GM21526 (cell line): ENCODE results near the gene ANTXRL.
"Not testable (repeated sequence)": the region's sequence is repeated elsewhere in the genome, so short reads cannot be mapped to it uniquely, and the experiment has no call there.

Source experiments
- ATAC-seq: cut with Tn5 transposase; IDR thresholded peaks from one replicate; pipeline ENCODE4 v1.9.1; 2021; ENCODE audit warnings: moderate library complexity; ENCODE audit not compliant: unreplicated experiment, low FRiP score

The ANTXRL gene

DNA sequence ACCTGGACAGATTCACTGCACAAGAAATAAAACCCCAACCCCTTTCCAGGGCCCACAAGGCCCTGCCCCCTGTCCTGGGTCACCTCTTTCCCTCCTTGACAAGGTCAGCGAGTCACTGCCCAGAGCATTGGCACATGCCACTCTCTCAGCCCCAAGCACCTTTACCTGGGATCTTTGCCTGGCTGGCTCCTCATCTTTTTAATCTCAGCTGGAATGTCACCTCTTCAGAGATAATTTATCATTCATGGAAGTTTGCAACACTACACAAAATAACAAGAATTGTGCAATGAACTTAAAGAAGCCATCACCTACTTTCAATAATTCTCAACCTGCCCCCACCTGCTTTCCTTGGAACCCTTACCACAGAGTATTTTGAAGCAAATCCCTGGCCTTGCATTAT is 19.2 kb downstream of the ANTXRL start:
- no peak for ATAC-seq

DNA sequence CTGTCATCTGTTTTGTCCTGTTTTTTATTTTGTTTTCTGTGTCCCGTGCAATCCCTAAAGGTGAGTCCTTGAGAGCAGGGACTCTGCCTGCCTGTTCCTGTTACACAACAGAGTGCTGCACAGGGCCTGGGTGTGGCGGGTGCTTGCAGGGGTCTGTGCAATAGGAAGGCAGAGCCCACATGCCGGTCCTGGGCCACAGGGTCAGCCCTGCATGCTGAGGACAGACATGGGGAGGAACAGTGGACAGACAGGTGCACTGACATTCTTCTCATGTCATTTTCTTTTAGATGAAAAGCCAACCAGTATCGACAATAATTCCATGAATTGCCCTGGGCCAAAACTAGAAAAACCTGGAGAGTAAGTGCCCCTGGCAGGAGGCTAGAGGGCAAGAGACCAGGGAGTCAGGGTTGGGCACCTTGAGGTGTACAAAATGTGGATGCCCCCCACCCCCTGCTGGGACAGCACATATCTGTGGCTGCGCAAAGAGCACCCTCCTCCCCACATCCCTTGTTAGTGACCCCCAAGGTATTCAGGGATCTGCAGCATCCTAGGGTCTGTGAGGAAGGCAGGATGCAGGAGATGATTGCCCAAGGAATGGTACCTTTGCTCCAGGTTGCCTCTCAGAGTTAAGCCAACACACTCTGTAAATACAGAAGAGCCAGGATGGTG is 19.9 kb downstream of the ANTXRL start:
- no peak for ATAC-seq

DNA sequence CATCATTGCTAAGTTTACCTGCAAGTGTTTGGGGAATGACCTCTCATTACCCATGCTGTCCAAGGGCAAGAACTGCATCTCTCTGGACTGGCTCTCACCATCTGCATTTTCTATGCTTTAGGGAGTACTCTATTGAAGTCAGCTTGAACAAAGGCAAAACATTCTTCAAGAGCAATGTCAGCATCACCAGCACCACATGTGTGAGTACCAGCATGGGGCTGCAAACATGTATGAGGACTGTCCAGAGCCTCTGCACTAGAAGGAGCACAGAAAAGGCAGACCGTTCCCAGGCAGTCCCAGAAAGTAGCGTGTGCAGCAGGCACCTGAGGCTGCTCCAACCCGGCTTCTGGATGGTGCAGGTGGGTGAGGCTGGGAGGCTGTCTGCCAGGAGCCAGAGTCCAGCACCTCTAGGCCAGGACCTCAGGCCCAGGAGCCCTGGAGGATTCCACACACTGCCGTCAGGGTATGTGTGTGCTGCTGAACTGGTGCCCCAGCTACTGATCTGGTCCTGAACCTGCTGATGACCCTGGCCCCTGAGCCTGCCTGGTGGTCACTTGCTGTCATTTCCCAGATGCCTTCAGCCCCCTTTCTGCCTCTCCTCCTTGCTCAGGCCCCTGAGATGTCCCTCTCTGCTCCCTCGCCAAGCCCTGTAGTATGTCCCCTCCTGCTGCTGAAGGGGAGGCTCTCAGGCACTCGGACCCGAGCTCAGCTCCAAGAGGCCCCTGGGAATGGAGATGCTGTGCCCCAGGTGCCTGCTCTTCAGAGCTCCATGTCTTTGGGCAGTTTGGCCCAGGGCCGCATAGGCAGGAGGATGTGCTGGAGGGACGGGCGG is 20.7 kb downstream of the ANTXRL start:
- ATAC-seq = no peak

DNA sequence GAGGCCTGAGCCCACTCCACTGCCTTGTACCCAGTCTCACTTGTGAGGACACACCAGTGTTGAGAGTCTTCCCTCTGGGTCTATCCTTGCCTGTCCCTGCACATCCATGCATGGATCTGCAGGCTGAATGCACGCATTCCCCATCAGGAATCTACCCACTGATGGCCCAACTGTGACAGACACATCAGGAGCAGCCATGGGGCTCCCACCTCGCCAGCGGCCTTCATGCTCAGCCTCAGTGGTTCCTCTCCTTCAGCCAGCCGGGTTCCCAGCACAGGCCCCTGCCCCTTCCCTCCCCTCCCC is 21.3 kb downstream of the ANTXRL start:
- ATAC-seq = no peak

DNA sequence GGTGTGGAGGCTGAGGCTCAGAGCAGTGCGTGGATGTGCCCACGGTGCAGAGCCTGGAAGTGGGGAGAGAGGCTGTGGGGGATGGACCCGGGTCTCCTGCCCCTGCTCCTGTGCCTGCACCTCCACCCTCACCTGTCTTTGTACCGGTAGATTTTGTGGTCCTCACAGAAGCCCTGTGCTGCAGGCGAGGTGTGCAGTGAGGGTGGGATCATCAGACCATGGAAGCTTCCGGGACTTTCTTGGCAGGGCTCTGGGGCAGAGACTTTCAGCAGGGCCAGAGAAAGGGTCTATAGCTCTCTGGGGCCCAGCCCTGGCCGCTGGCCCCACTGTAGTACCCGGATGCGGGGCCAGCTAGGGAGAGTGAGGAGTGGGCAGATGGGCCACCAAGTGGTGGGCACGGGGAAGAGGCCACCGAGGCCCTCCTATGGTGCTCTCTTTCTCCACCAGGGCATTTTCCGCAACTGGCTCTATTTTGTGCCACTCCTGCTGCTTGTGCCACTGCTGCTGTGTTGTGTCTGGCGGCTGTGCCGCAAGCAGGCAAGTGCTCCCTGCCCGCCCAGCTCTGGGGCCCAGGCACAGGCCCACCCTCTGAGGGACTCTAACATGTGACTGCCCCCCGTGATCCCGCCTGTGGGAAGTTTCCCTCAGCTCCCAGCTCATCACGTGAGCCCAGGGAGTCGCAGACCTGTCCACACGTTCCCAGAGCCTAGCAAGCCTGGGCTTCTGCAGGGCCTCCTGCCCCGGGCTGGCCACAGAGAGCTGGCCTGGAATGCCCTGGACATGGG is 22.1 kb downstream of the ANTXRL start:
- ATAC-seq = no peak

DNA sequence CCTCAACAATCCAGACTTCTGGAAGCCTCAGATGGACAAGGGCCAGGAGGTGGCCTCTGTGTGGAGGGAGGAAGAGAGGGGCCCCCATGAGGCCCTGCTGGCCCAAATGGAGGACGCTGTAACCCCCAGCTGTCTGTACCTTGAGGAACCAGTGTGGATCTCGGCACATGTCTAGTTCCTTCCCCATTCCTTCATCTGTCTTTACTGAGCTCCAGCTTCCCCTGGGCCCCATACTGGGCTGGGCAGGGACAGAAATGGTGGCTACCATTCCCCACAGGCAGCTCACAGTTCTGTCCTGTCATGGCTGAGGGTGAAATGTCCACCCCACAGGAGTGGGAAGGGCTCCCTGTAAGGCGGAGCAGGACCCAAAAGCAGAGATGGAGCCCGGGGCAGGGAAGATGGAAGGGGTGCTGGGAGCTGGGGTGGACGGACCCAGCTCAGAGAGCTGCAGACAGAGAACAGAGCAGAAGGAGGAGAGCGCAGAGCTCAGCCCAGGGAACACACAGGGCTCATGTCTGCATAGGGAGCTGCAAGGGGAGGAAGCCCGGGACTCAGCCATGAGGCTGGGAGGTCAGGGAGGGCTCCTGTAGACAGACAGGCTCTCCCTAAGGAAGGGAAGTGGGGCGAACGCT is 22.8 kb downstream of the ANTXRL start:
- no peak for ATAC-seq

DNA sequence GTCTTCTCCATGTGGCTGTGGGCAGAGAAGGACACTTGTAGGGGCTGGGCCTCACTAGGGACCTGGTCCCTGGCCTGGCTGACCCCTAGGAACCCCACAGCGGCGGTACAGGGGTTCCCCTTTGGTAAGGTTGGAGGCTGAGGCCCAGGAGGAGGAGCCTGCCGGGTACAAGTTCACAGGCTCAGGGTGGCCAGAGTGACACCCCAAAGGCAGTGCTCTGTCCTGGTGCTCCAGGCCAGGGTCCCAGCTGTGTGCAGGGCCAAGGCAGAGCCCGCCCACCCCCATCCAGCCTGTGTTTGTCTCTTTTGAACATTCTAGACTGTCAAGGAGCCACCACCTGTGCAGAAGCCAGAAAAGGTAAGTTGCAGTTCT is 23.3 kb downstream of the ANTXRL start:
- no peak for ATAC-seq

DNA sequence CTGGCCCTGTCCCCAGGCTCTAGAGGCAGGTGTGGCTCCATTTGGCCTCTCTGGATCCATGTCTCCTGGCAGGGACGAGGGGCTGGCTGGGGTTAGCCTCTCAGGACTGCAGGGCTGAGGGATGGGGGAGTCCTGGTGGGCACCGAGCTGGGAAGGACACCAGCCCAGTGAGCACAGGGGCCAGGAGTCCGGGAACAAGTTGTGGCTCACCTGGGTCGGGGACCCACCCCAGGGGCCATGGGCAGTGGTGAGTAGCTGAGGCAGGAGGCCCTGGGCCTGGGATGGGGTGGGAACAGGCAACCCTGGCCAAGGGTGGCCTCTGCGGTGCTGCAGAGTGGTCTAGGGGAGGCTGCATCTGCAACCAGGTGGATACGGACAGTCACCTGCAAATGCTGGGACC is 24.1 kb downstream of the ANTXRL start:
- no peak for ATAC-seq

DNA sequence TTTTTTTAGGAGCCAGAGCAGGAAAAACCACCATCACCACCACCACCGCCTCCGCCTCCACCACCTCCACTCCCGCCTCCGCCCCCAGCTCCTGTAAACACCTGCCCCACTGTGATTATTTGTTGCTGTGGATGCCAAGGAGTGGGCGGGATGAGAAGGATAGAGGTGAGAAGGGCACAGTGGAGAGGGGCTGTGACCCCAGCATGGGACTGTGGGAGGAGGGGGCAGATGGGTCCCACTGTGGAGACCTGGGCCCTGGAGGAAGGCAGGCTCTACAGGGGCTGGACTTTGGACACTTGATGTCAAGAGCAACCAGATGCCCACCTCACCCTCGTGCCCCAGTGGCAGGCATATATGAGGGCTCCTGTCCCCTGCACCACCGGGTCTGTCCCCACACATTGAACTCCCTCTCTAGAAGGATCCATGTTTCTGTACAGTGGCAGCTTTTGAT is 24.7 kb downstream of the ANTXRL start:
- no peak for ATAC-seq

DNA sequence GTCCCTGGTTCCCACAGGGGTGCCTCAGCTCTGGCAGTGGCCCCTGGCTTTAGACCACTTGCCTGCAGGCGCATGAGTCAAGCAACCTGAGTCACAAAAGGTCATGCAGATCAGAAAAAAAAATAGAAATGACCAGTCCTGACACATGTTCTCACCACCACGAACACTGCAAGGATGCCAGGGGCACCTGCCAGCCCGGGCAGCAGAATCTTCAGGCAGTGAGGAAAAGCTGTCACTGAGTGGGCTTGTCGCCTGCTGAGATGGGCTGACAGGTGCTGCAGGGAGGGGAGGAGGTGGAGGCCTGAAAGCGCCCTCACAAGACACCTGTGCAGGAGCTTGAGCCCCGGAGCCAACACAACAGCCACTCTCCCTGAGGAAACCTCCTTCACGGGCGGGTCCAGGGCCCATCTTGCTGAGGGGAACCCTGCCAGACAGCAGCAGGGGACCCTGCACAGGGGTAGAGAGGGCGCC is 25.2 kb downstream of the ANTXRL start:
- ATAC-seq = not testable (repeated sequence)

DNA sequence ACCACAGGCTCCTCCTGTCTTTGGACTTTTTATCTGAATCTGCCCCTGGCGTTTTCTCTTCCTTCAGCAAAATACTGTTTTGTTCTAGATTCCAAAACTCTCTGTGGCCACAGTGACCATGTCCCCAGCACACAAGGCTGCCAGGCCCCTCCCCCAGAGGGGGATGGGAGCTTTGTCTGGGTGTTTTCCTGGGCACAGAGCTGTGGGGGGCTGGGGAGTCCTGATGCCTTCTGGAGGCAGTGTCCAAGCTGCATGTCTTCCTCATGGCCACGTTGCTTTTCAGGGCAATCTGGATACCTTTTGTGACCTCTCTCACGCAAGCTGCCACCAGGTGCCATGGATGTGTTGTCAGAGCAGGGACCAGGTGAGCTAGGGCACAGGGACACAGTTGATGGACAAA is 26.2 kb downstream of the ANTXRL start:
- ATAC-seq = no peak

DNA sequence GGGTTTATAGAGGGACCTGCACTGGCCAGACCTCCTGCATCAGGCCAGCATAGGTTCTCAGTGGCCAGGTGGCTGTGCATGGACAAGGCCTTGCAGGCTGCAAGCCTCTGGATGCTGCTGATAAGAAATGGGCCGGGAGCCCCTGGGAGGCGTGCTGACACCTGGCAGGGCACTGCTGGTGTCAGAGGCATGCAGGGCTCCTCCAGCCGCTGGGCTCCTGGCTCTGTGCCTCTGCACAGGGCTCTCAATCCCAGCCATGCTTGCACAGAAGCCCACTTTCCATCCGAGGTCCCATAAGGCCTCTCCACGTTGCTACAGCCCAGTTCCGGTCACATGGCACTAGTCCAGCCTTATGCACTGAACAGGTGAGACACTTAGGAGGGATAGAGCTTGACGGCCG is 27.3 kb downstream of the ANTXRL start:
- ATAC-seq = no peak

DNA sequence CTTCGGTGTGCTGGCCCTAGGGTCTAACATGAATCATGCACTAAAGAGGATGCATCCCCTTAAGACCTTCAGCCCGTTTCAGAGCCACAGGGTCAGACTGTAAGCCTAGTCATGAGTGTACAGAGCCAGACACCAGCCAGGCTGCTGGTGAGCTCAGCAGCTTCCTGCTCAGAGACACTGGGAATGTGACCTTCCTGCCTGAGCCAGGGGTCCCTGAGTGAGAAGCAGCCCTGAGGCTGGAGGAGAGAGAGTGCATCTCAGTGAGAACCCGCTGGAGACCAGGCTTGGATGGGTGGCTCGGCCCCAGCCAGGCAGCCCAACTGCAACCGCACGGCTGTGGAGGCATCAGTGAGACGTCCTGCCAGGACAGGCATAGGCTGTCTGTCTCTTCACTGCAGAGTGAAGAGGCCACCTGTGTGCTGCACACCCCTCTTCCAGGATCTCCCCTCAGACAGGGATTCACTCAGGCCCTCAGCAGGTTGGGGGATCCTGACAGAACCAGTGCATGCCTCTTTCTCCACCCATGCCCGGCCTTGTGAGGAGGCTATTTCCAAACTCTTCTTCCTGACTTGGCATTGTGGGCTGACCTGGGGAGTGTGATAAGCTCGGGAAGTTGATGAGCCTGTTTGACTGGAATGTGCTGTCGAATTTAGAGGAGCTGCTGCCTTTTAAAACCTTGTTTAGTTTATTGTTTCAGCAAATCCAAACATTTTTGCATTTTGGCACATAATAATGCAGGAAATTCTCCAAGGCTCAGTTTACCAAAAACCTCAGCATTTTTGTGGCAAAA is 28.5 kb downstream of the ANTXRL start:
- not testable (repeated sequence) for ATAC-seq

DNA sequence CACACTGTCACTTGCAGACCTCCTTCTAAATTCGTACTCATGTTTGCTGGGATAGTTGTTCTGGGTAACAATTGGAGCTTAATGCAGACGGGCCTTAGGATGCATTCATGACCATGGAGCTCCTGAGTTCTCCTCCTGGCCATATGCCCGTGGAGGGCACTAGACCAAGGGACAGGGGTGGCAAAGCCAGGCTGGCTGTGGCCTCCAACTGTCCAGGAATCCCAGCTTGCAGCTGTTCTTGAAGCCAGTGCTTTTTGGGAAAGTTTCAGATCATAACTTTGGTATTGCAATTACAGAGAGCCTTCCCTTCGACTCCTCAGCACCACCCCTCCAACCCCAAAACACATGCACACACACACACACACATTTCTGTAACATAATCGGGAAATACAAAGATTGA is 30.6 kb downstream of the ANTXRL start:
- no peak for ATAC-seq

DNA sequence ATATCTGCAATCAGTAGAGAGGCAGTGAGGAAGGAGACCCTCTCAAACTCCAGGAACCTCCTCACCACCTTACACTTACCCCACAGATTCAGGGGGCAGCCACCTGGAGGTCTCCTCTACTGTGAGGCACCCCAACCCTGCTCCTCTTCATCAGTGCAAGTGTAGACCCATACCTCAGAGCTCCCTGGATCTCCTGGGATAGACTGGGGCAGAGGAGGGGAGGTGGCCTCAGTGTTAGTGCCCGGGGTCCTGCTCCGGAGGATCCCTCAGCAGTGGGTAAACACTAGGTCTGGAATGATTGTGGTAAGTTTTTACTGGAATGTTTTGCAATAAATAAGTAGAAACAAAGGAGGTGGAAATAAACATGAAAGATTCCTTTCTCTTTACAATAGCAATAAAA is 31.1 kb downstream of the ANTXRL start:
- ATAC-seq = no peak

DNA sequence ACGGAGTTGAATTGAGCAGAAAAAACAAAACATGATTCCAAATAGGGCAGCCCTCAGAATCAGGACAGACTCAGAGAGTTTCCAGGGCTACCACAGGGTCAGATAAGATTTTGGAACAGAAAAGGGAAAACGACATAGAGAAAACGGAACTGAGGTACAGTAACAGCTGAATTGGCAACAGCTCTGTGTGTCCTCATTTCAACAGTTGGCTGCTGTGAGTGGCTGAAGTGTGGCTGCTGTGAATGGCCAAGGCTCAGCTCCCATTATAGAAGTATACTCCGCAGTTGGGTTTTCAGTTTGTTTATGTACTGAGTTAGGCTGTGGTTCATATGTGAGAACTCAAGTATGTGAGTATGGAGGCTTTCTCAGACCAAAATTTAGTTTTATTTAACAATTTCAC is 32.0 kb downstream of the ANTXRL start:
- no peak for ATAC-seq

DNA sequence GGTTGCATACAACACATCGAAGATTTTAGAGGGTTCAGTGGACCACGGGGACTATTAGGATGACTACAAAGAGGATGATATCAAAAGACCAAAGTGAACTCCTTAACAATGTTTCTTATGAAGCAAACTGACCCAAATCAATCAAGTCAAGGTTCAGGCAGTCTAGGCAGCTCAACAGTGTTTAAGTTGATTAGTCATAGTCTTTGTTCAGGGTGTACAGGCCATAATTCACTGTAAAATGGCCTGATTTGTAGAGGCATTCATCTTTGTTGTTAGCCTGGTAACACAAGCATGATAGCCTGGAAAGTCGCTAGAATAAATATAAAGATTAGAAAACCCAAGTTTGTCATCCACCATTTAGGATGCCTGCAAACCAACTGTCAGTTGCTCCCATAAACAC is 32.6 kb downstream of the ANTXRL start:
- ATAC-seq = no peak

DNA sequence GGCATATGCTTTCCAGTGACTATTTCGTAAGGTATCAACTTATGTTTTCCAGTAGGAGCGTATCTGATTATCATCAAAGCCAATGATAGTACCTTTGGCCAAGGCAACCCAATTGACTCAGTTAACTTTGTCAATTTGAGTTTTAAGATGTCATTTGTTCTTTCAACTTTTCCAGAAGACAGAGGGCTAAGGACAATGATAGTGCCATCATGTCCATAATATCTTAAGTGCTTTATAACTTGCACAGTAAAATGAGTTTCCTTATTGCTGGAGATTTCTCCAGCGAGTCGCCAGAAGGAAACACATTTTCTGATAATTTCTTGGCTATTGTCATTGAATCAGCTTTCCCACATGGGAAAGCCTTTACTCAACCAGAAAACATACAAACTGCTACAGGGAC is 35.0 kb downstream of the ANTXRL start:
- no peak for ATAC-seq

DNA sequence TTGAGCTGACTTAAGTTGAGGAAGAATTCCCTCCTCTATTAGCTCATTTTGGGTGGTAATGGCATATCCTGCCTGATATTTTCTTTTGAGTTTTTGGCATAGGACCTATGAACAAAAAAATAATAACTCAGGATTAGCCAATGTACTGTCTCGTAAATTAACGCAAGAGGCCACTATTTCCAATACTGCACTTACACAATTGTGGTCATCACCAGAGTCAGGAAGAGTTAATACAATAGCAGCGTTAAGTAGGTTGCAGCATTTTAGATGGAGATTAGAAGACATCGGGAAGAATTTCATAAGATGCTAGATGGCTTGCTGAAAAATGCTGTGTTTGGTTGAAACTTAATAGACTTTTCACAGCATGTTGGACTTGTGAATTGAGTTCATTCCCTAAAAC is 36.4 kb downstream of the ANTXRL start:
- ATAC-seq = no peak

DNA sequence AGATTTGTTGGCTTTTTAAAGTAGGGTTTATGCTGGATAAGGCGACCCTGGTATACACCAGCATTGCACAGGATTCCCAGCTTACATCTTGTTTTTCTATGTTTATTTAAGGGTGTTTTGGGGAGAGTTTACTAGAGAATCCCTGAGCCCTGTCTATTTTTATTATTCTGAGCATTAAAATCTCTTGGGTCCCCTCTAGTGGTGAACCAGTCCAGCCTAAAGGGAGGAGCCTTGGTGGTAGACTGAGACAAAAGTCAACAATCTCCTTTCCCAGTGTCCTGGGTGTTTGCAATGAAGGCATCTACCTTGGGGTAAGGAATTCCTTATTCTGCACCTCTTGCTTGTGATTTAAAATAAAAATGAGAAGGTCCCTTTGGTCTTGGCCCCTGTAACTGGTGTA is 38.2 kb downstream of the ANTXRL start:
- no peak for ATAC-seq
